AG04450 (cell line): Measurements from ENCODE around the gene TTC16. TPM values are rescaled to one million over a fixed set of nuclear protein-coding genes. Genes with fewer than 3 reads are reported as not detected.
A peak's percentile ranks its signal among the peaks of the same experiment; 100 is the strongest.

Source experiments
- CTCF ChIA-PET: fragments of 300-600, 350-600 bp; formaldehyde crosslinking; extraction: SDS; loops from one replicate; lab custom pipeline; 2022; ENCODE audit warnings: antibody characterized with exemption, inconsistent platforms; lab: Charles Lee
- POLR2A ChIA-PET: fragments of 350-600 bp; formaldehyde crosslinking; extraction: SDS; loops from one replicate; lab custom pipeline; 2021; ENCODE audit warnings: antibody characterized with exemption, inconsistent platforms; lab: Yijun Ruan, JAX
- DNase-seq: peaks from one replicate; pipeline ENCODE4 v3.0.0-alpha.2; 2011; ENCODE audit warnings: low read depth, low spot score
- H3K27ac ChIP-seq: one replicate; pipeline ENCODE4 v1.5.1; 2012; ENCODE audit warnings: low read depth, low read length, control low read depth
- H3K27me3 ChIP-seq: one replicate; pipeline ENCODE4 v1.6.0; 2012; ENCODE audit warnings: low read length; ENCODE audit not compliant: control insufficient read depth, insufficient read depth
- H3K4me3 ChIP-seq: 2 replicates; pipeline ENCODE4 v1.5.1; 2011; ENCODE audit warnings: mild to moderate bottlenecking, low read depth, low read length, control low read depth
- H3K9me3 ChIP-seq: 2 replicates; pipeline ENCODE4 v1.5.1; 2012; ENCODE audit warnings: low read length; ENCODE audit not compliant: control insufficient read depth, insufficient read depth
- CTCF ChIP-seq: IDR thresholded peaks from 2 replicates; pipeline ENCODE4 v1.5.1; 2011; ENCODE audit warnings: low read depth, low read length, control low read depth, inconsistent platforms
- polyA plus RNA-seq: library from polyadenylated mRNA; depleted of rRNA; stranded (reverse); fragments of >200 nt; gene quantifications from 2 replicates; pipeline ENCODE4 v1.2.3, GENCODE V29; 2011

TTC16 gene
- polyA plus RNA-seq, 1 experiment = not detected

- TF ChIP-seq CTCF = peak; percentile 90
- peak within 1 kb of the TSS; percentile 72 for H3K4me3 ChIP-seq
- POLR2A ChIA-PET = interaction anchor here (0.5 to 1.5 kb wide), 12 partner anchors 12 to 376 kb away, joined by 3 to 9 read pairs (median 4); partner anchors contain the start of genes CDK9, PTRH1, ST6GALNAC4 and STXBP1
- peak within 1 kb of the TSS; percentile 21 for H3K27ac ChIP-seq
- CTCF ChIA-PET = interaction anchor here (0.6 to 2.4 kb wide), 71 partner anchors 9 to 459 kb away, joined by 3 to 62 read pairs (median 5); partner anchors contain the start of genes ENG, PTRH1, SH2D3C and ST6GALNAC4
- no peaks in the 10 kb centered on the region for H3K9me3 ChIP-seq
- peak; percentile 91 for DNase-seq
- no peaks in the 10 kb centered on the region for H3K27me3 ChIP-seq
Measured at GRCh38 chr9:127734747-127735529, 19.1 kb downstream of the TTC16 start, which contains the start of gene TOR2A. Gene TOR2A (minus strand): TSS chr9:127735294. CDS start chr9:127735270, 24 bp downstream.

GRCh38 chr9:127735530-127736185 is 19.8 kb downstream of the TTC16 start:
- ChIA-PET POLR2A (interaction anchor here (1.4 to 1.5 kb wide), 3 partner anchors 20 to 146 kb away, joined by 4 to 9 read pairs (median 5); partner anchors contain the start of genes CDK9, PTRH1 and TTC16), CTCF (interaction anchor here (0.6 to 2.4 kb wide), 25 partner anchors 12 to 272 kb away, joined by 3 to 62 read pairs (median 6); partner anchors contain the start of genes SH2D3C and ST6GALNAC4)
- Histone ChIP-seq H3K27me3 (no peaks in the 10 kb centered on the region), H3K27ac (no peak overlapping the region), H3K4me3 (no peak overlapping the region), H3K9me3 (no peaks in the 10 kb centered on the region)
- no peak for TF ChIP-seq CTCF
- DNase-seq = no peak

GRCh38 chr9:127738666-127739065 is 22.8 kb downstream of the TTC16 start:
- ChIA-PET POLR2A (no interaction called here), CTCF (no interaction called here)
- no peak for TF ChIP-seq CTCF
- no peak for DNase-seq
- H3K27ac ChIP-seq = no peak overlapping the region
- H3K4me3 ChIP-seq = no peak overlapping the region
- no peaks in the 10 kb centered on the region; the same call in 1 of the 2 replicates for H3K9me3 ChIP-seq
- no peaks in the 10 kb centered on the region for H3K27me3 ChIP-seq

- Histone ChIP-seq H3K4me3 (no peak overlapping the region), H3K27me3 (no peaks in the 10 kb centered on the region), H3K9me3 (no peaks in the 10 kb centered on the region; the same call in 1 of the 2 replicates), H3K27ac (no peak overlapping the region)
- DNase-seq = no peak
- ChIA-PET POLR2A (no interaction called here), CTCF (interaction anchor here (0.8 to 1.4 kb wide), 3 partner anchors 45 to 182 kb away, joined by 4 to 6 read pairs (median 5); no protein-coding TSS in a partner anchor)
- no peak for TF ChIP-seq CTCF
Measured at GRCh38 chr9:127739614-127740330, 23.9 kb downstream of the TTC16 start.
